Caco-2 (cell line): ENCODE measurements around the gene BCL3. TPM values are rescaled to one million over a fixed set of nuclear protein-coding genes. Genes with fewer than 3 reads are reported as not detected.

Source experiments
- BruUV-seq: library from RNA; stranded (reverse); fragments of 400-500 nt; replicated peaks from 2 replicates; lab custom pipeline; 2021; lab: Mats Ljungman, UMichigan
- CTCF ChIA-PET: fragments of 300-600 bp; sonication (Branson Sonifier 250); formaldehyde crosslinking; loops from one replicate; lab custom pipeline; 2022; ENCODE audit warnings: antibody characterized with exemption; lab: Charles Lee
- POLR2A ChIA-PET: fragments of 300-600 bp; sonication (Branson Sonifier 250); formaldehyde crosslinking; loops from one replicate; lab custom pipeline; 2022; ENCODE audit warnings: antibody characterized with exemption; lab: Charles Lee
- DNase-seq, 2 experiments: peaks; one replicate each; pipeline versions ENCODE4 v3.0.0 to v3.0.0-alpha.2; 2020 to 2022
- H3K27me3 ChIP-seq: replicated peaks from 2 replicates; pipeline ENCODE4 v1.6.0; 2011; ENCODE audit warnings: low read length; ENCODE audit not compliant: control insufficient read depth, insufficient read depth
- H3K36me3 ChIP-seq: 2 replicates; pipeline ENCODE4 v1.5.1; 2011; ENCODE audit warnings: low read length; ENCODE audit not compliant: control insufficient read depth, insufficient read depth
- H3K4me1 ChIP-seq: fragments of 250-450 bp; sonication (Bioruptor Pico); 2 replicates; pipeline ENCODE4 v1.5.1; 2020; ENCODE audit warnings: mild to moderate bottlenecking
- H3K4me3 ChIP-seq: 2 replicates; pipeline ENCODE4 v1.5.1; 2011; ENCODE audit warnings: low read depth, mild to moderate bottlenecking, control low read depth, low read length
- H3K9me3 ChIP-seq: fragments of 250-450 bp; sonication (Bioruptor Pico); 2 replicates; pipeline ENCODE4 v1.5.1; 2020; ENCODE audit warnings: mild to moderate bottlenecking, moderate library complexity
- H3K27ac Mint-ChIP-seq: one replicate; pipeline ENCODE4 v1.8.0; 2022; ENCODE audit warnings: mixed read lengths; ENCODE audit not compliant: unreplicated experiment
- H3K27me3 Mint-ChIP-seq: one replicate; pipeline ENCODE4 v1.8.0; 2022; ENCODE audit warnings: mixed read lengths; ENCODE audit not compliant: insufficient read depth, unreplicated experiment
- H3K36me3 Mint-ChIP-seq: one replicate; pipeline ENCODE4 v1.8.0; 2022; ENCODE audit warnings: mild to moderate bottlenecking, mixed read lengths; ENCODE audit not compliant: insufficient read depth, unreplicated experiment
- H3K4me1 Mint-ChIP-seq: one replicate; pipeline ENCODE4 v1.8.0; 2022; ENCODE audit warnings: low read depth, mixed read lengths; ENCODE audit not compliant: unreplicated experiment
- H3K4me3 Mint-ChIP-seq: one replicate; pipeline ENCODE4 v1.8.0; 2022; ENCODE audit warnings: mild to moderate bottlenecking, moderate library complexity, mixed read lengths; ENCODE audit not compliant: unreplicated experiment
- H3K9me3 Mint-ChIP-seq: one replicate; pipeline ENCODE4 v1.8.0; 2022; ENCODE audit warnings: mixed read lengths; ENCODE audit not compliant: unreplicated experiment
- intact Hi-C: fragments of 100-400 bp; cut with micrococcal nuclease; formaldehyde crosslinking; loops from one replicate; pipeline ENCODE4 v1.10.0; 2022; ENCODE audit not compliant: unreplicated experiment
- total RNA-seq: library from RNA; stranded (reverse); gene quantifications from 2 replicates; pipeline ENCODE4 v1.2.3, GENCODE V29; 2022
- TF ChIP-seq, protein P1 (sequence below), 2 experiments: fragments of 200-600 bp in 1 of 2; IDR thresholded peaks; 1 replicate in 1 of 2; 2 replicates in 1 of 2; pipeline versions ENCODE4 v1.5.1 to v1.8.0; 2011 to 2022; ENCODE audit warnings: antibody characterized with exemption in 1 of 2, control low read depth in 1 of 2, inconsistent platforms in 1 of 2, low read depth in 1 of 2, low read length in 1 of 2, mild to moderate bottlenecking in 1 of 2, moderate library complexity in 1 of 2; ENCODE audit not compliant: insufficient read depth in 1 of 2, severe bottlenecking in 1 of 2, unreplicated experiment in 1 of 2

The BCL3 gene
- total RNA-seq, 1 experiment from 2014 or later, result 15.5 TPM

DNA sequence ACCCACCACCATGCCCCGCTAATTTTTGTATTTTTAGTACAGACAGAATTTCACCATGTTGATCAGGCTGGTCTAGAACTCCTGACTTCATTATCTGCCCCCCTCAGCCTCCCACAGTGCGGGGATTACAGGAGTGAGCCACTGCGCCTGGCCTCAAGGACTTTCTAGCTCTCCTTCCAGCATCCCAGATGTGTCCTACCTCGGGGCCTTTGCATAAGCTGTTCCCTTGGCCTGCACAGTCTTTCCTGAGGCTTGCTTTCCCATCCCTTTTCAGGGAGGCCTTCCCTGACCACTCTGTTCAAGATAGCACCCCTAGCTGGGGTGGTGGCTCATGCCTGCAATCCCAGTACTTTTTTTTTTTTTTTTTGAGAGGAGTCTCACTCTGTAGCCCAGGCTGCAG lies 46.1 kb downstream of the BCL3 start:
- H3K27me3 ChIP-seq, result no peaks in the 10 kb centered on the region
- Mint-ChIP-seq H3K4me3 (no peak overlapping the region), H3K27ac (no peak overlapping the region), H3K36me3 (peaks cover 74% of the 10 kb centered on the region), H3K4me1 (peaks cover 4% of the 10 kb centered on the region), H3K9me3 (no peaks in the 10 kb centered on the region), H3K27me3 (no peaks in the 10 kb centered on the region)
- no peaks in the 10 kb centered on the region for H3K9me3 ChIP-seq
- H3K4me3 ChIP-seq, result no peak overlapping the region
- DNase-seq, result no peak
- BruUV-seq, result no TSS peak
- CTCF ChIA-PET, result interaction anchor here (0.6 to 1.0 kb wide), 4 partner anchors 13 to 291 kb away, joined by 4 to 8 read pairs (median 5); no protein-coding TSS in a partner anchor
- intact Hi-C loops, result no loop called here
- H3K4me1 ChIP-seq, result no peaks in the 10 kb centered on the region
- POLR2A ChIA-PET, result no interaction called here
- H3K36me3 ChIP-seq, result peaks cover 13% of the 10 kb centered on the region
- TF ChIP-seq, protein P1, sequence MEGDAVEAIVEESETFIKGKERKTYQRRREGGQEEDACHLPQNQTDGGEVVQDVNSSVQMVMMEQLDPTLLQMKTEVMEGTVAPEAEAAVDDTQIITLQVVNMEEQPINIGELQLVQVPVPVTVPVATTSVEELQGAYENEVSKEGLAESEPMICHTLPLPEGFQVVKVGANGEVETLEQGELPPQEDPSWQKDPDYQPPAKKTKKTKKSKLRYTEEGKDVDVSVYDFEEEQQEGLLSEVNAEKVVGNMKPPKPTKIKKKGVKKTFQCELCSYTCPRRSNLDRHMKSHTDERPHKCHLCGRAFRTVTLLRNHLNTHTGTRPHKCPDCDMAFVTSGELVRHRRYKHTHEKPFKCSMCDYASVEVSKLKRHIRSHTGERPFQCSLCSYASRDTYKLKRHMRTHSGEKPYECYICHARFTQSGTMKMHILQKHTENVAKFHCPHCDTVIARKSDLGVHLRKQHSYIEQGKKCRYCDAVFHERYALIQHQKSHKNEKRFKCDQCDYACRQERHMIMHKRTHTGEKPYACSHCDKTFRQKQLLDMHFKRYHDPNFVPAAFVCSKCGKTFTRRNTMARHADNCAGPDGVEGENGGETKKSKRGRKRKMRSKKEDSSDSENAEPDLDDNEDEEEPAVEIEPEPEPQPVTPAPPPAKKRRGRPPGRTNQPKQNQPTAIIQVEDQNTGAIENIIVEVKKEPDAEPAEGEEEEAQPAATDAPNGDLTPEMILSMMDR (IDR thresholded peaks at IDR 0.05; ENCODE audit: insufficient read depth in 1 of 2, low read depth in 1 of 2, low read length in 1 of 2, severe bottlenecking in 1 of 2, unreplicated experiment in 1 of 2), result no peak

GRCh38 chr19:44795398-44795987 lies 47.0 kb downstream of the BCL3 start:
- BruUV-seq, result no TSS peak
- DNase-seq, result no peak
- TF ChIP-seq, protein P1 (IDR thresholded peaks at IDR 0.05; ENCODE audit: insufficient read depth in 1 of 2, low read depth in 1 of 2, low read length in 1 of 2, severe bottlenecking in 1 of 2, unreplicated experiment in 1 of 2), result no peak
- Histone ChIP-seq H3K4me1 (peaks cover 6% of the 10 kb centered on the region), H3K4me3 (no peak overlapping the region), H3K36me3 (peaks cover 10% of the 10 kb centered on the region), H3K27me3 (no peaks in the 10 kb centered on the region), H3K9me3 (no peaks in the 10 kb centered on the region)
- Mint-ChIP-seq H3K27ac (no peak overlapping the region), H3K4me1 (peaks cover 9% of the 10 kb centered on the region), H3K36me3 (peaks cover 67% of the 10 kb centered on the region), H3K27me3 (no peaks in the 10 kb centered on the region), H3K4me3 (no peak overlapping the region), H3K9me3 (no peaks in the 10 kb centered on the region)
- POLR2A ChIA-PET, result no interaction called here
- CTCF ChIA-PET, result interaction anchor here (0.7 to 1.0 kb wide), 3 partner anchors 12 to 291 kb away, joined by 4 to 8 read pairs (median 4); no protein-coding TSS in a partner anchor
- intact Hi-C loops, result no loop called here

GRCh38 chr19:44796701-44797115 lies 48.2 kb downstream of the BCL3 start:
- H3K27me3 Mint-ChIP-seq, result no peaks in the 10 kb centered on the region
- Histone ChIP-seq H3K9me3 (no peaks in the 10 kb centered on the region), H3K4me1 (peaks cover 6% of the 10 kb centered on the region), H3K36me3 (peaks cover 10% of the 10 kb centered on the region), H3K27me3 (no peaks in the 10 kb centered on the region), H3K4me3 (no peak overlapping the region)
- intact Hi-C loops, result no loop called here
- H3K36me3 Mint-ChIP-seq, result peaks cover 58% of the 10 kb centered on the region
- no peaks in the 10 kb centered on the region for H3K9me3 Mint-ChIP-seq
- H3K4me1 Mint-ChIP-seq, result peaks cover 9% of the 10 kb centered on the region
- no peak overlapping the region for H3K27ac Mint-ChIP-seq
- ChIA-PET CTCF (interaction anchor here (0.7 to 1.1 kb wide), 4 partner anchors 11 to 49 kb away, joined by 3 to 6 read pairs (median 4); partner anchors contain the start of gene NECTIN2), POLR2A (no interaction called here)
- TF ChIP-seq, protein P1 (IDR thresholded peaks at IDR 0.05; ENCODE audit: insufficient read depth in 1 of 2, low read depth in 1 of 2, low read length in 1 of 2, severe bottlenecking in 1 of 2, unreplicated experiment in 1 of 2), result no peak
- DNase-seq, result no peak
- no TSS peak for BruUV-seq
- no peak overlapping the region for H3K4me3 Mint-ChIP-seq
